Measurements from ENCODE around the gene PCDHA5. TPM values are rescaled to one million over a fixed set of nuclear protein-coding genes. Genes with fewer than 3 reads are reported as not detected.

PCDHA5 gene
- total RNA-seq, 1 experiment from 2014 or later: 0.77 TPM

Other genes starting within 250 kb of the PCDHA5 start
- 3.4 to 4.7 TPM (median 4.3 TPM) in 5 replicates for gene CD14, start 188.4 kb upstream of the PCDHA5 start, total RNA-seq (2022; extraction: Qiagen RNA extraction)
- gene TMCO6, start 182.2 kb upstream of the PCDHA5 start, total RNA-seq (2022; extraction: Qiagen RNA extraction): 8.4 to 14.4 TPM (median 13.0 TPM) in 5 replicates
- 113 to 119 TPM (median 117 TPM) in 5 replicates for gene NDUFA2, start 174.0 kb upstream of the PCDHA5 start, total RNA-seq (2022; extraction: Qiagen RNA extraction)
- 86.3 to 123 TPM (median 89.1 TPM) in 5 replicates for gene IK, start 173.8 kb upstream of the PCDHA5 start, total RNA-seq (2022; extraction: Qiagen RNA extraction)
- gene WDR55, start 156.7 kb upstream of the PCDHA5 start, total RNA-seq (2022; extraction: Qiagen RNA extraction): 27.2 to 30.4 TPM (median 27.7 TPM) in 5 replicates
- gene DND1, start 148.0 kb upstream of the PCDHA5 start, total RNA-seq (2022; extraction: Qiagen RNA extraction): 0.66 to 1.0 TPM (median 0.88 TPM) in 5 replicates
- gene HARS1, start 130.2 kb upstream of the PCDHA5 start, total RNA-seq (2022; extraction: Qiagen RNA extraction): 70.9 to 83.6 TPM (median 77.9 TPM) in 5 replicates
- 34.5 to 42.6 TPM (median 36.4 TPM) in 5 replicates for gene HARS2, start 130.2 kb upstream of the PCDHA5 start, total RNA-seq (2022; extraction: Qiagen RNA extraction)
- 80.7 to 116 TPM (median 88.0 TPM) in 5 replicates for gene ZMAT2, start 121.2 kb upstream of the PCDHA5 start, total RNA-seq (2022; extraction: Qiagen RNA extraction)
- 0.06 to 0.23 TPM (median 0.14 TPM) in 5 replicates for gene PCDHA1, start 35.5 kb upstream of the PCDHA5 start, total RNA-seq (2022; extraction: Qiagen RNA extraction)
- 0.10 TPM in 1 of 5 replicates, not detected in the others for gene PCDHA2, start 26.8 kb upstream of the PCDHA5 start, total RNA-seq (2022; extraction: Qiagen RNA extraction)
- gene PCDHA3, start 20.6 kb upstream of the PCDHA5 start, total RNA-seq (2022; extraction: Qiagen RNA extraction): 0.71 to 1.1 TPM (median 0.99 TPM) in 5 replicates
- gene PCDHA4, start 14.5 kb upstream of the PCDHA5 start, total RNA-seq (2022; extraction: Qiagen RNA extraction): 1.5 to 1.8 TPM (median 1.7 TPM) in 5 replicates
- gene PCDHA6, start 6.3 kb downstream of the PCDHA5 start, total RNA-seq (2022; extraction: Qiagen RNA extraction): 0.06 to 0.08 TPM in 2 of 5 replicates, not detected in the others
- gene PCDHA7, start 12.7 kb downstream of the PCDHA5 start, total RNA-seq (2022; extraction: Qiagen RNA extraction): 0.09 to 0.15 TPM (median 0.12 TPM) in 4 of 5 replicates, not detected in the other
- 0.05 to 0.07 TPM (median 0.06 TPM) in 4 of 5 replicates, not detected in the other for gene PCDHA8, start 19.6 kb downstream of the PCDHA5 start, total RNA-seq (2022; extraction: Qiagen RNA extraction)
- 0.02 TPM in 1 of 5 replicates, not detected in the others for gene PCDHA9, start 26.8 kb downstream of the PCDHA5 start, total RNA-seq (2022; extraction: Qiagen RNA extraction)
- gene PCDHA10, start 34.3 kb downstream of the PCDHA5 start, total RNA-seq (2022; extraction: Qiagen RNA extraction): 0.01 to 0.06 TPM (median 0.03 TPM) in 4 of 5 replicates, not detected in the other
- gene PCDHA11, start 47.3 kb downstream of the PCDHA5 start, total RNA-seq (2022; extraction: Qiagen RNA extraction): 0.04 to 0.08 TPM (median 0.06 TPM) in 4 of 5 replicates, not detected in the other
- 2.8 to 3.2 TPM (median 3.0 TPM) in 5 replicates for gene PCDHA12, start 53.7 kb downstream of the PCDHA5 start, total RNA-seq (2022; extraction: Qiagen RNA extraction)
- gene PCDHA13, start 60.5 kb downstream of the PCDHA5 start, total RNA-seq (2022; extraction: Qiagen RNA extraction): 0.05 to 0.06 TPM in 2 of 5 replicates, not detected in the others
- 1.6 to 2.3 TPM (median 2.0 TPM) in 5 replicates for gene PCDHAC1, start 104.7 kb downstream of the PCDHA5 start, total RNA-seq (2022; extraction: Qiagen RNA extraction)
- gene PCDHAC2, start 144.9 kb downstream of the PCDHA5 start, total RNA-seq (2022; extraction: Qiagen RNA extraction): 3.5 to 4.8 TPM (median 3.9 TPM) in 5 replicates
- gene PCDHB1, start 229.8 kb downstream of the PCDHA5 start, total RNA-seq (2022; extraction: Qiagen RNA extraction): not detected in 5 replicates